NCI-H1694 (cell line): Measurements from ENCODE around the gene ARHGAP40.

Experiments
- DNase-seq: peaks from one replicate; lab custom pipeline; 2025; lab: John Stamatoyannopoulos, UW

ARHGAP40 gene

DNA sequence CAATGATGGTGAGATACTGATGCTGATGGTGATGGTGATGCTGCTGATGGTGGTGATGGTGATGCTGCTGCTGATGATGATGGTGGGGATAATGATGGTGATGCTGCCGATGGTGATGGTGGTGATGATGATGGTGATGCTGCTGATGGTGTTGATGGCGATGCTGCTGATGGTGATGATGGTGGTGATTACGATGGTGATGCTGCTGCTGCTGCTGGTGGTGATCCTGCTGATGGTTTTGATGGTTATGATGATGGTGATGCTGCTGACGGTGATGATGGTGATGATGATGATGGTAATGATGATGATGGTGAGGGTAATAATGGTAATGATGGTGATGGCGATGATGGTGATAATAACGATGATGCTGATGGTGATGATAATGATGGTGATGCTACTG, 50.0 kb downstream of the ARHGAP40 start:
- no peak for DNase-seq

- no peak for DNase-seq
Observed at GRCh38 chr20:38652995-38653394, 51.4 kb downstream of the ARHGAP40 start.

DNA sequence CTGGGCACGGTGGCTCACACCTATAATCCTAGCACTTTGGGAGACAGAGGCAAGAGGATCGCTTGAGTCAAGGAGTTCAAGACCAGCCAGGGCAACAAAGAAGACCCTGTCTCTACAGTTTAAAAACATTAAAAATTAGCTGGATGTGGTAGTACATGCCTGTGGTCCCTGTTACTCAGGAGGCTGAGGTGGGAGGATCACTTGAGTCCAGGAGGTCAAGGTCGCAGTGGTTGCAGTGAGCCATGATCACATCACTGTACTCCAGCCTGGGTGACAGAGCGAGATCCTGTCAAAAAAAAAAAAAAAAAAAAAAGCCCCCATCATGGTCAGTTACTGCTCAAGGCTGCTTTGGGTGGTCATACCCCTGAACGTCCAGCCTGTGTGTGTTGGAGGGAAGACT, 55.8 kb downstream of the ARHGAP40 start:
- DNase-seq = no peak

DNA sequence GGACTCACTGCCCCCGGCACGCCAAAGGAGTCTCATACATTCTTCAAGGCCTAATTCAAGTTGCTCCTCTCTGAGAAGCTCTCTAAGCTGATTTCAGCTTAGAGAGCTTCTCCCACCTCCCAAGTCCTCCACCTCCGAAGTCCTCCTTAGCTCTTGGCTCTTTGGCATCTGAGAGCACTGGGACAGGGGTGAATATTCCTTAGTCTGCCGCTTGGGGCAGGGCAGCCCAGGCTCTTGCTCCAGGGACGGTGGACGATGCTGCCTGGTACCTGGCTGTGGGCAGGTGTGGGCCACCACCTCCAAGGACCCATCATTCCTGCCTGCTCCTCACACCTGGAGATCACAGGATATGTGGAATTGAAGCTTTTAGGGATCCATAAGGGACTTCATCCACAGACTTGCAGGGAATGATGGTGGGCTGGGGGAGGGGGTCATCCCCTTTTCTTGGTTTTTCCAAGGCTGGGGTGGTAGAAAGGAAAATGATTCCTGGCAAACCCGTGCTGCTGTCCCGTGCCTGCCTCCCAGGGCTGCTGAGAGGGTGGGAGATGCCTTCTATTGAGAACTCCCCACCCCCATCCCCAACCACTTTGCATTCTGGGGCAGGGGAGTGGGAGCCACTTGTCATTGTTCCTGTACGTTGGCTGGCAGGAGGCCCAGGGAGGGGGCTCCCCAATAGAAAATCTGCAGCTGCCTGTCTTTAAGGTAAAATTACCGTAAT, 57.4 kb downstream of the ARHGAP40 start:
- DNase-seq = no peak

GRCh38 chr20:38659597-38659880, 57.9 kb downstream of the ARHGAP40 start:
- no peak for DNase-seq

GRCh38 chr20:38660429-38660828, 58.8 kb downstream of the ARHGAP40 start:
- no peak for DNase-seq

DNA sequence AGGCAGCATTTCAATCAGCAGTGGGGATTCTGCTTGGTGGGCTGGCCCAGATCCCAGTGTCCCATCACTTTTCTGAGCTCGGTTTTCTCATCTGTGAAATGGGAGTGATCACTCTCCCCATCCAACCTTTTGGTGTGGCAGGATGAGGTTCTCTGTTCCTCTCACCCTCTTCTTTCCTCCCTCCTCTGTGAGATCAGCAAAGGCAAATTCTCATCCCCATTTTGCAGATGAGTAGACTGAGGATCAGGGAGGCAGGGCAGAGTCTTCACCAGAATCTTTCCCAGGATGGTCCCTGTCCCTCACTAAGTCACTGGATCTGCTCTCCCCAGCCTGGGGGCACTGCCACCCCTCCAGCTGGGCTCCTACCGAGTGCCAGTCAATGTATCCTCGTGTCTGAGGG, 62.1 kb downstream of the ARHGAP40 start:
- DNase-seq = no peak

DNA sequence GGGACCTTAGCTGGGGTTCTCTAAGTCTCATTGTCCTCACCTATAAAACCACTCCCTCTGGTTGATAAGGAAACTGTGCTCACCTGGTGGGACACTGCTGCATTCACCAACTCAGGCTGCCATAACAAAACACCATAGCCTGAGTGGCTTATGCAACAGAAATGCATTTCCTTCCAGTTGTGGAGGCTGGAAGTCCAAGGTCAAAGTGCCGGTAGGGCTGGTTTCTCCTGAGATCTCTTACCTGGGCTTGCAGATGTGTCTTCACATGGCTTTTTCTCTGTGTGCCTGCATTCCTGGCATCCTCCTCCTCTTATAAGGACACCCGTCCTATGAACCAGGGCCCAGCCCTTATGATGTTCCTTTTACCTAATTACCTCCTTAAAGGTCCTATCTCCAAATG, 62.7 kb downstream of the ARHGAP40 start:
- DNase-seq = no peak

GRCh38 chr20:38665094-38665493, 63.5 kb downstream of the ARHGAP40 start:
- DNase-seq = no peak

DNA sequence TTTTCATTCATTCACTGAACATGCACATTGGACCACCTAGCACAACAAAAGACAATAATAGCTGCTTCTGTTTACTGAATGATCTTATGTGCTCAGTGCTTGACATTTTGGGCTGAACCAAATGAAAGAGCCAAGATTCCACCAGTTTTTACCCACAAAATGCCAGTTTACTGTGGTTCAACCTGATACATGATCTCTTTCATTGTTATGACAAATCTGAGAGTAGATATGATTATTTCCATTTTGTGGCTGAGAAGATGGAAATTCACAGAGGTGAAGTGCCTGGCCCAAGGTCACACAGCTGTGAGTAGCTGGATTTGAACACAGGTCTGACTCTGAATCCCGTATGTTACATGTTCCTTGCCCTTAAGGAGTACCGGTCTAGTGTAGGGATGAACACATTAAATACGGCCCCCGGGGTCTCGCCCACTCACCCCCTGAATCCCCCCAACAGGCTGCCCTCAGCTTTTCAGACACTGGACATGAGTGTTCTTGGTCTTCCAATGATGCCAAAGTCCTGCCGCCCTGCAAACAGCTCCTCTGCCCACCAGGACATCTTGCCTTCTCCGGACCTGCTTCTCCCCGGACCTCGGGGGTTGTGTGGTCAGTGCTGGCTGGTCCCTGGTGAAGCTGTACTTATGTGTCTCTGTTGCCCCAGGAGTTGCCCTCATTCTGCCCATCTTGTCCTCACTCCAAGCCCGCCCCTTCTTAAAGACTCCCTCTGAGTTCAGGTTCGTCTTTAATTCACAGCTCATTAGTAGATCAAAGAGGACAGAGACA, 64.1 kb downstream of the ARHGAP40 start:
- no peak for DNase-seq

DNA sequence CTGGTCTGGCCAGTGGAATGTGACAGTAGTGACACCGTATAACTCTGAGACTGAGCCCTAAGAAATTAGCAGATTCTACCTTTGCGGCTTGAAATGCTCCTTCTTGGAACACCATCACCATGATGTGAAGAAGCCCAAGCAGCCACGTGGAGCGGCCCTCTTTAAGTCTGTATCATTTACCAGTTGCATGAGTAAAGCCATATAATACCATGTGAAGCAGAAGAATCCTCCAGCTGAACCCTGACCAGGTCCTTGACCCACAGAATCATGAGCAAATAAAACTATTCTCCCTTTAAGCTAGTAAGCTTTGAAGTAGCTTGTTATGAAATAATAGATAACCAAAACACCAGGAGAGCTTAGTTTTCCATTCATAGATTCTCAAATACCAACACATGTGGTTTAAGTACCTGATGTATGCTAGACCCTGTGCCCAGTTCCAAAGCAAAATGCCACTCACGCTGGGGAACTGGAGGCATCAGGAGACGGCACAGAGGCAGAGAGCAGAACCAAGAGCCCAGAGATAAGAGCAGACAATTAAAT, 65.9 kb downstream of the ARHGAP40 start:
- DNase-seq = no peak

DNA sequence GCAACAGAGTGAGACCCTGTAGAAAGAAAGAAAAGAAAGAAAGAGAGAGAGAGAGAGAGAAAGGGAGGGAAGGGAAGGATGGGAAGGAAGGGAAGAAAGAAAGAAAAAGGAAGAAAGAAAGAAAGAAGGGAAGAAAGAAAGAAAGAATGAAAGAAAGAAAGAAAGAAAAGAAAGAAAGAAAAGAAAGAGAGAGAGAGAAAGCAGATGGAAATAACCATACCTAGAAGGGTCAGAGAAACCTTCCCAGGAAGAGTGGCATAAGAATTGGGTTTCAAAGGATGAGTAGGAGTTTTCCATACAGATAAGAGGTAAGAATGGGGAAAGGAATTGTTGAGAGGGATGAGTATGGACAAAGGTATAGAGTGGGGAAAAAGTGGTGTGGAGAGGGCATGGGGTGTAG, 68.1 kb downstream of the ARHGAP40 start:
- no peak for DNase-seq

DNA sequence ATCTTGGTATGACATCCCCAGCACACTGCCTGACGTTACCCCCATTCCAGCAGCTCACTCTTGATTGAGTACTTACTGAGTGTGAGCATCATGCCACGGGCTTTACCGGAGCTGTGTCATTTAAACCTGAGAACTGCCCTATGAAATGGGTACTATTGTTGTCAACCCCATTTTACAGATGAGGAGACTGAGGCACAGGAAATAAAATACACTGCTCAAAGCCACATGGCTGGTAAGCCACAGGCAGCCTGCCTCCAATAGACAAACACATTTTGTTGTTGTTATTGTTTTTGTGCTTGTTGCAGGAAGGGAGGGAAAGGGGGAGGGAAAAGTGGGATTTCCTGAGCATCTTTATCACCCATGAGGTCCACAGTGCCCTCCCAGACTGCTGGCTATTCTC, 69.2 kb downstream of the ARHGAP40 start:
- no peak for DNase-seq

- DNase-seq = no peak
Observed at GRCh38 chr20:38671186-38671585, 69.6 kb downstream of the ARHGAP40 start.

DNA sequence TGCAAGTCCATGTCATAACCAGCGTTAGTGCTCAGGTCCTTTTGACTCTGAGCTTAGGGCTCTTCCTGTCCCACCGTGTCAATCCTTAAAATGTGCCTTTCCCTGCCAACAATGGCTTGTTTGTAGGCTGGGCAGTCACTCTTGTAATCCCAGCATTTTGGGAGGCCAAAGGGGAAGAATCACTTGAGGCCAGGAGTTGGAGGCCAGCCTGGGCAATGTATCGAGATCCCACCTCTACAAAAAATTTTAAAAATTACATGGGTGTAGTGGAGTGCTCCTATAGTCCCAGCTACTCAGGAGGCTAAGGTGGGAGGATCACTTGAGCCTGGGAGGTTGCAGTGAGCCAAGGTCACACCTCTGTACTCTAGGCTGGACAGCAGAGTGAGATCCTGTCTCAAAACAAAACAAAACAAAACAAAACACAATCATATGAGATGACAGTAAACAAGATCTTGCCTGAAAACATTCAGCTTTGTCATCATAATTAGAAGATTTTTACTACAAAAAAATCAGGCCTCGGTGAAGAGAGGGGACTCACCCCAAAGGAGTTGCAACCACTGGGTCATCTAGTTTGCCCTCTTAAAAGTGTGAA, 70.2 kb downstream of the ARHGAP40 start:
- DNase-seq = no peak

- DNase-seq = no peak
Observed at GRCh38 chr20:38672504-38672903, 70.9 kb downstream of the ARHGAP40 start.

GRCh38 chr20:38673261-38673660, 71.7 kb downstream of the ARHGAP40 start:
- no peak for DNase-seq

DNA sequence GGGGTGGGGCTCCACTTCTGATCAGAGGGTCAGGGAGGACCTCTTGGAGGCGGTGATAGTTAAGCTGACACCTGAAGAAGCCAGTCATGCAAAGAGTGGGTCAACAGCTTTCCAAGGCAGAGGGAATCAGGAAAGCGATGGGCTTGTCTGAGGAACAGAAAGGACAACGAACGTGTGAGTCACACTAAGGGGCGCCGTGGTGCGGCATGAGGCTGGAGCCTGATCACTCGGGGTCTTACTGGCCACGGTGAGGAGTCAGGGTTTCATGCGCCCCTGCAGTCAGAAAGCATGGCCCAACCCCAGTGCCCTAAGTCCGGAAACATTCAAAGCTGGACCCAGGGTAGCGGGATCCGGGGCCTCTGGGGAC, 72.1 kb downstream of the ARHGAP40 start:
- no peak for DNase-seq

- no peak for DNase-seq
Observed at GRCh38 chr20:38674092-38674764, 72.6 kb downstream of the ARHGAP40 start.

DNA sequence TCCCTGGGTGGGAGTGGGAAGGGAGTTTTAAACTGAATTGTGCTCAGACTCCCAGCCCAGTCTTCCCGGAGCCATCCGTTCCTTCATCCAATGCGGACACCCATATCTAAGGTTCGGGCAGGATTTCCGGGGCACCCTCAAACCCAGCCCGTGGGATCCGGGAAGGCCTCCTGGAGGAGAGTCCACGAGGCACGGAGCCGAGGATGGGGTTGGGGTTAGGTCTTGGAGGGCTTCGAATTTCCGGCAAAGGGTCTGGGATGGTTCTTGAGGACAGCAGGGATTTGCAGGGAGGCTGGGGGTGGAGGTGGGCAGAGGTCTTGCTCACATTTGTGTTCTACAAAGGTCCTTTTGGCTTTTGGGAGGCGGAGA, 73.1 kb downstream of the ARHGAP40 start:
- DNase-seq = no peak

DNA sequence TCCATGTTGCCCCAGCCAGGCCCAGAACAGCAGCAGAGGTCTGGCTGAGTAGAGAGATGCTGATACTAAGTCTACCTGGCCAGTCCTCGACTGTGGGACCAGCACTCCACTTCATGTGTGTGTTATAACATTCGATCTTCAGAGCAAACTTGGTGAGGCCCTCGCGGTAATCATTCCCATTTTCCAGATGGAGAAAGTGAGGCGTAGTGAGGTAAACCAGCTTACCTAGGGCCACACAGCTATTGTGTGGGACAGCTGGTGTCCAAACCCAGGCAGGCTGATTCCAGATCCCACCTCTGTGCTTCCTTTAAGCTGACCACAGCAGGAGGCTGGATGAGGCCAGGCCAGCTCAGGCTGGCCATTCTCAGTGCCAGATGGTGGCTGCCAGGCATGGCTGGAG, 75.0 kb downstream of the ARHGAP40 start:
- DNase-seq = no peak

DNA sequence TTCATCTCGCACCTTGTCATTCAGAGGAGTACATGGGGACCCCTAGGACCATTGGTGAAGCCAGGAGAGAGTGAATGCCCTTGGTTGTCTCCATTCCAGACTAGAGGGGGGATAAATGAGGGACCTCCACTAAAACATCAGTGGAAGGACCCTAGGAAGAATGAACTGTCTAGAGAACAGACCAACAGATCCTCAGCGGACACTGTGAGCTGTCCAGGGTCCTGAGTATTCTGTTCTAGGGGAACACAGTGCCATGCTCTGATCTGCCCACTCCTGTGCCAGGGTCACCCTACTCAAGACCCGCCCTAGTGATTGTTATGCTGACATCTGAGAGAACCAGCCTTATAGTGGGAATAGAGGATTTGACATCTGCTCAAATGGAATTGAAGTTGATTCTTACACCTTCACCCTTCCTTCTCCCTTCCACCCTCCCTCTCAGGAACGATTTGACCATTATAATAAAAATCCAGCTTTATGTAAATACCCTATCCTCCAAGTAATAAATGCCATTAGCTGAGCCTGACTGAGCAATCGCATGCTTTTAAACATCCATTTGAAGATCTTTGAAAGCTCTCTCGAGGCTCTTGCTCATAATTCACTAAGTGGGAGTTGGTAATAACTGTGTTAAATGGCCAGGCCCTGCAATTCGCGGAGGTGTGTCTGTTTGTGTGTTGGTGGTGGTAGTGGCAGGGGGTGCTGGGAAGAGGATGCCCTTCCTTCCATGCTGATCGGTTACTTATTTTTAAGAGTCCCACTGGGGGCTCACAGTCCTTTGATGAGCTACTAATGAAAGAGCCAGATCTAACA, 79.1 kb downstream of the ARHGAP40 start:
- DNase-seq = no peak
